Prostate gland (tissue), 2 donors: ENCODE data around the gene KRTAP9-6.

Experiments
- CTCF ChIP-seq, 4 experiments: fragments of 200-600 bp in 2 of 4; fragments of 450-650 bp in 2 of 4; sonication (generic) in 2 of 4; IDR thresholded peaks; 1 replicate in 3 of 4; 2 replicates in 1 of 4; pipeline ENCODE4 v1.5.1; 2016 to 2019; ENCODE audit warnings: antibody characterized with exemption in 4 of 4, mild to moderate bottlenecking in 2 of 4, moderate library complexity in 2 of 4
- POLR2A ChIP-seq: fragments of 450-650 bp; IDR thresholded peaks from one replicate; pipeline ENCODE4 v1.6.1; 2016; ENCODE audit warnings: antibody characterized with exemption, mild to moderate bottlenecking
- POLR2AphosphoS5 ChIP-seq: sonication (generic); formaldehyde crosslinking; IDR thresholded peaks from one replicate; pipeline ENCODE4 v1.6.1; 2017; ENCODE audit warnings: antibody characterized with exemption

- TF ChIP-seq CTCF (IDR thresholded peaks at IDR 0.05) = no peak
- TF ChIP-seq POLR2A = no peak
- TF ChIP-seq POLR2AphosphoS5 = peak; percentile 51
These were observed 579 bp upstream of the KRTAP9-6 start for GRCh38 chr17:41264599-41264998.
